ENCODE data around the gene FITM1. TPM values are rescaled to one million over a fixed set of nuclear protein-coding genes. Genes with fewer than 3 reads are reported as not detected.

The FITM1 gene
- total RNA-seq, 2 experiments from 2014 or later: 1.5 to 1.7 TPM

GRCh38 chr14:24129410-24129998, 955 bp upstream of the FITM1 start:
- intact Hi-C loops (cut with DNase I, micrococcal nuclease): no loop called here
- no peaks in the 10 kb centered on the region for H3K27me3 ChIP-seq (ENCODE audit: control insufficient read depth in 1 of 2, insufficient read depth in 2 of 2, low read length in 2 of 2)
- Mint-ChIP-seq H3K27me3 (no peaks in the 10 kb centered on the region), H3K4me3 (no peak overlapping the region), H3K9me3 (no peaks in the 10 kb centered on the region), H3K4me1 (ENCODE audit: low read depth) (peaks cover 25% of the 10 kb centered on the region), H3K27ac (no peak overlapping the region), H3K36me3 (ENCODE audit: low read depth) (peaks cover 8% of the 10 kb centered on the region)
- no peak for ATAC-seq (ENCODE audit: poor library complexity)
- no peak overlapping the region for H3K27ac ChIP-seq (ENCODE audit: low read depth in 1 of 2, low read length in 2 of 2)
- no peak overlapping the region for H3K4me3 ChIP-seq (ENCODE audit: low read length)
- TF ChIP-seq, protein P1, sequence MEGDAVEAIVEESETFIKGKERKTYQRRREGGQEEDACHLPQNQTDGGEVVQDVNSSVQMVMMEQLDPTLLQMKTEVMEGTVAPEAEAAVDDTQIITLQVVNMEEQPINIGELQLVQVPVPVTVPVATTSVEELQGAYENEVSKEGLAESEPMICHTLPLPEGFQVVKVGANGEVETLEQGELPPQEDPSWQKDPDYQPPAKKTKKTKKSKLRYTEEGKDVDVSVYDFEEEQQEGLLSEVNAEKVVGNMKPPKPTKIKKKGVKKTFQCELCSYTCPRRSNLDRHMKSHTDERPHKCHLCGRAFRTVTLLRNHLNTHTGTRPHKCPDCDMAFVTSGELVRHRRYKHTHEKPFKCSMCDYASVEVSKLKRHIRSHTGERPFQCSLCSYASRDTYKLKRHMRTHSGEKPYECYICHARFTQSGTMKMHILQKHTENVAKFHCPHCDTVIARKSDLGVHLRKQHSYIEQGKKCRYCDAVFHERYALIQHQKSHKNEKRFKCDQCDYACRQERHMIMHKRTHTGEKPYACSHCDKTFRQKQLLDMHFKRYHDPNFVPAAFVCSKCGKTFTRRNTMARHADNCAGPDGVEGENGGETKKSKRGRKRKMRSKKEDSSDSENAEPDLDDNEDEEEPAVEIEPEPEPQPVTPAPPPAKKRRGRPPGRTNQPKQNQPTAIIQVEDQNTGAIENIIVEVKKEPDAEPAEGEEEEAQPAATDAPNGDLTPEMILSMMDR (IDR thresholded peaks at IDR 0.05): no peak
- CTCF ChIA-PET: no interaction called here
- H3K4me1 ChIP-seq (ENCODE audit: insufficient read depth, low read length): peaks cover 18% of the 10 kb centered on the region
- H3K9me3 ChIP-seq (ENCODE audit: control insufficient read depth in 1 of 2, insufficient read depth in 1 of 2, low read length in 2 of 2): no peaks in the 10 kb centered on the region
- DNase-seq: no peak
- H3K36me3 ChIP-seq (ENCODE audit: insufficient read depth, low read length): no peaks in the 10 kb centered on the region
- POLR2A ChIA-PET: interaction anchor here (0.5 to 1.5 kb wide), 2 partner anchors 14 to 21 kb away, joined by 3 to 11 read pairs; partner anchors contain the start of genes DCAF11 and NRL

DNA sequence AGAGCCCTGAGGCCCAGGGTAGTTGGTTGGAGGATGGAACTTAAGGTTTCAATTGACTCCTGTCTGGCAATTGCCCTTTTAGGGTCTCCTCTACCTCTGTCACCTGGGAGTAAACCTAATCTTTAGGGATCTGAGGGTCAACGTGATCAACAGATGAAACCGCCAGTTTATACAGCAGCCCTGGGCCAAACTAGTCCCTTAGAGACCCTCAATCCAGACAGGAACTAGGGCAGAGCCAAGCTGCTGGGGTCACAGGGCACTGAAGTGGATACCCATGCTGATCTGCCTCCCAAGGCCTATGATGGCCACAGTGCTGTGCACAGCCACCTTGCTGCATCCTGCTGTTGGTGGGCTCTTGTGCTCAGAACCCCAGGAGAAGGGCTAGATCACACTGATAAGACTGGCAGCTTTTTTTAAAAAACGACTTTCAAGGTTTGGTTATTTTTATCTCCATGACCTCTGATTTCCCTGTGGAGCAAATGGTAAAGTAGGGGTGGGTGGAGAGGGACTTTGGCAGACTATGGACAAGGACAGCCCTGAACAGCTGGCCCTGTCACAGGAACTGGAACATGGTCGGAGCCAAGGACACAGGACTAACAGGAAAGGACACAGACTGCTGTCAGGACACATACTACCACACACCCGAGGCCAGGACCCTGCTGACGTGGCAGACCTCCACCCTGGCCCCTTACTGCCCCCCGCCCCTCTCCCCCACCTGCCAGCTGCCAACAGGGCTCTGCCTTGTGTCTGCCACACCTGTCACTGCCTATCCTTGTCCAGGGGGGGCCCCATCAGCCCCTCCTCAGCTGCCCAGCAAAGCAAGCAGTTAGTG, 474 bp downstream of the FITM1 start:
- Histone ChIP-seq H3K27me3 (ENCODE audit: control insufficient read depth in 1 of 2, insufficient read depth in 2 of 2, low read length in 2 of 2) (no peaks in the 10 kb centered on the region), H3K36me3 (ENCODE audit: insufficient read depth, low read length) (no peaks in the 10 kb centered on the region), H3K27ac (ENCODE audit: low read depth in 1 of 2, low read length in 2 of 2) (no peak overlapping the region), H3K4me1 (ENCODE audit: insufficient read depth, low read length) (peaks cover 25% of the 10 kb centered on the region), H3K4me3 (ENCODE audit: low read length) (no peak overlapping the region), H3K9me3 (ENCODE audit: control insufficient read depth in 1 of 2, insufficient read depth in 1 of 2, low read length in 2 of 2) (no peaks in the 10 kb centered on the region)
- POLR2A ChIA-PET: interaction anchor here (11.7 kb wide), 1 partner anchor 14 kb away, joined by 296 read pairs; the partner anchor contains the start of genes DCAF11 and NRL
- Mint-ChIP-seq H3K36me3 (ENCODE audit: low read depth) (peaks cover 7% of the 10 kb centered on the region), H3K9me3 (no peaks in the 10 kb centered on the region), H3K27ac (peak overlapping the region; percentile 66), H3K27me3 (no peaks in the 10 kb centered on the region), H3K4me3 (peak overlapping the region; percentile 43), H3K4me1 (ENCODE audit: low read depth) (peaks cover 33% of the 10 kb centered on the region)
- CTCF ChIA-PET: interaction anchor here (1.5 kb wide), 1 partner anchor 30 kb away, joined by 5 read pairs; the partner anchor contains the start of gene IRF9
- intact Hi-C loops (cut with DNase I, micrococcal nuclease): no loop called here
- no peak for DNase-seq
- no peak for ATAC-seq (ENCODE audit: poor library complexity)
- TF ChIP-seq, protein P1 (IDR thresholded peaks at IDR 0.05): no peak

GRCh38 chr14:24131549-24131966, 1.1 kb downstream of the FITM1 start:
- ATAC-seq (ENCODE audit: poor library complexity): no peak
- intact Hi-C loops (cut with DNase I, micrococcal nuclease): no loop called here
- Mint-ChIP-seq H3K27ac (peak overlapping the region; percentile 91), H3K4me1 (ENCODE audit: low read depth) (peaks cover 35% of the 10 kb centered on the region), H3K36me3 (ENCODE audit: low read depth) (peaks cover 8% of the 10 kb centered on the region), H3K4me3 (no peak overlapping the region), H3K9me3 (no peaks in the 10 kb centered on the region), H3K27me3 (no peaks in the 10 kb centered on the region)
- CTCF ChIA-PET: interaction anchor here (1.5 kb wide), 1 partner anchor 30 kb away, joined by 5 read pairs; the partner anchor contains the start of gene IRF9
- POLR2A ChIA-PET: interaction anchor here (0.9 to 11.7 kb wide), 6 partner anchors 10 to 64 kb away, joined by 3 to 296 read pairs (median 14); partner anchors contain the start of genes DCAF11, EMC9, IRF9 and NRL
- TF ChIP-seq, protein P1 (IDR thresholded peaks at IDR 0.05): no peak
- Histone ChIP-seq H3K4me1 (ENCODE audit: insufficient read depth, low read length) (peaks cover 28% of the 10 kb centered on the region), H3K9me3 (ENCODE audit: control insufficient read depth in 1 of 2, insufficient read depth in 1 of 2, low read length in 2 of 2) (no peaks in the 10 kb centered on the region), H3K27ac (ENCODE audit: low read depth in 1 of 2, low read length in 2 of 2) (no peak overlapping the region), H3K36me3 (ENCODE audit: insufficient read depth, low read length) (no peaks in the 10 kb centered on the region), H3K27me3 (ENCODE audit: control insufficient read depth in 1 of 2, insufficient read depth in 2 of 2, low read length in 2 of 2) (no peaks in the 10 kb centered on the region), H3K4me3 (ENCODE audit: low read length) (no peak overlapping the region)
- no peak for DNase-seq
